ENCODE data around the gene RBMS3.
"Not testable (repeated sequence)": the region's sequence is repeated elsewhere in the genome, so short reads cannot be mapped to it uniquely, and the experiment has no call there.

The RBMS3 gene

GRCh38 chr3:29440413-29441305 is 159.8 kb downstream of the RBMS3 start:
- peak; percentile 99 for FAIRE-seq

GRCh38 chr3:29441422-29441821 is 160.6 kb downstream of the RBMS3 start:
- no peak for FAIRE-seq

GRCh38 chr3:29447946-29448627 is 167.2 kb downstream of the RBMS3 start:
- FAIRE-seq: no peak

- FAIRE-seq: no peak
Observed at GRCh38 chr3:29451920-29452319, 171.0 kb downstream of the RBMS3 start.

GRCh38 chr3:29452934-29453283 is 172.0 kb downstream of the RBMS3 start:
- no peak for FAIRE-seq

GRCh38 chr3:29453284-29454001 is 172.6 kb downstream of the RBMS3 start:
- FAIRE-seq: no peak

GRCh38 chr3:29454161-29454611 is 173.3 kb downstream of the RBMS3 start:
- FAIRE-seq: no peak

- no peak for FAIRE-seq
Observed at GRCh38 chr3:29456901-29457300, 176.0 kb downstream of the RBMS3 start.

GRCh38 chr3:29463304-29463703 is 182.4 kb downstream of the RBMS3 start:
- FAIRE-seq: no peak

- FAIRE-seq: no peak
Observed at GRCh38 chr3:29465836-29466235, 185.0 kb downstream of the RBMS3 start.

- no peak for FAIRE-seq
Observed at GRCh38 chr3:29466442-29466841, 185.6 kb downstream of the RBMS3 start.

GRCh38 chr3:29468187-29468586 is 187.3 kb downstream of the RBMS3 start:
- no peak for FAIRE-seq

- FAIRE-seq: not testable (repeated sequence)
Observed at GRCh38 chr3:29473481-29474170, 192.8 kb downstream of the RBMS3 start.

GRCh38 chr3:29475305-29475840 is 194.5 kb downstream of the RBMS3 start:
- FAIRE-seq: no peak

GRCh38 chr3:29475854-29476253 is 195.0 kb downstream of the RBMS3 start:
- no peak for FAIRE-seq

- no peak for FAIRE-seq
Observed at GRCh38 chr3:29478611-29479010, 197.7 kb downstream of the RBMS3 start.

- no peak for FAIRE-seq
Observed at GRCh38 chr3:29481249-29481648, 200.4 kb downstream of the RBMS3 start.

- FAIRE-seq: no peak
Observed at GRCh38 chr3:29481969-29482767, 201.3 kb downstream of the RBMS3 start.

- no peak for FAIRE-seq
Observed at GRCh38 chr3:29484633-29485032, 203.8 kb downstream of the RBMS3 start.

GRCh38 chr3:29486096-29486495 is 205.2 kb downstream of the RBMS3 start:
- no peak for FAIRE-seq

- FAIRE-seq: no peak
Observed at GRCh38 chr3:29486917-29487316, 206.0 kb downstream of the RBMS3 start.

GRCh38 chr3:29488922-29489321 is 208.1 kb downstream of the RBMS3 start:
- FAIRE-seq: no peak

Measured in G401.6 (cell line).